GM06990 (cell line): ENCODE results near the gene HOXA13.

ENCODE experiments used
- DNase-seq: peaks from one replicate; pipeline ENCODE4 v3.0.0-alpha.2; 2011; ENCODE audit not compliant: insufficient read length; ENCODE audit errors: extremely low read depth
- H3K27me3 ChIP-seq: replicated peaks from 2 replicates; pipeline ENCODE4 v1.6.0; 2011; ENCODE audit warnings: low read length; ENCODE audit not compliant: control insufficient read depth, insufficient read depth
- H3K36me3 ChIP-seq: 2 replicates; pipeline ENCODE4 v1.5.1; 2011; ENCODE audit warnings: low read length; ENCODE audit not compliant: control insufficient read depth, insufficient read depth
- H3K4me3 ChIP-seq: replicated peaks from 2 replicates; pipeline ENCODE4 v1.5.1; 2011; ENCODE audit warnings: low read depth, mild to moderate bottlenecking, control low read depth, low read length
- CTCF ChIP-seq: IDR thresholded peaks from 2 replicates; pipeline ENCODE4 v1.5.1; 2011; ENCODE audit warnings: low read length, control low read depth, mild to moderate bottlenecking, inconsistent platforms; ENCODE audit not compliant: insufficient read depth, poor library complexity, severe bottlenecking

Gene HOXA13

GRCh38 chr7:27162561-27163287 is 37.2 kb downstream of the HOXA13 start:
- no peaks in the 10 kb centered on the region for H3K36me3 ChIP-seq
- peaks cover 2% of the 10 kb centered on the region for H3K27me3 ChIP-seq
- no peak overlapping the region for H3K4me3 ChIP-seq
- TF ChIP-seq CTCF = no peak
- no peak for DNase-seq

GRCh38 chr7:27161721-27162560 is 38.0 kb downstream of the HOXA13 start:
- no peak for TF ChIP-seq CTCF
- H3K4me3 ChIP-seq = no peak overlapping the region; the same call in 1 of the 2 replicates
- no peaks in the 10 kb centered on the region for H3K36me3 ChIP-seq
- DNase-seq = no peak
- H3K27me3 ChIP-seq = peaks cover 2% of the 10 kb centered on the region

GRCh38 chr7:27161214-27161720 is 38.6 kb downstream of the HOXA13 start:
- DNase-seq = no peak

GRCh38 chr7:27160546-27161213 is 39.2 kb downstream of the HOXA13 start:
- DNase-seq = peak; percentile 83

More at GRCh38 chr7:27161214-27161720, 38.6 kb downstream of the HOXA13 start:
- peak overlapping the region; percentile 65 for H3K4me3 ChIP-seq
- no peaks in the 10 kb centered on the region for H3K36me3 ChIP-seq
- peaks cover 2% of the 10 kb centered on the region for H3K27me3 ChIP-seq
- no peak for TF ChIP-seq CTCF

More at GRCh38 chr7:27160546-27161213, 39.2 kb downstream of the HOXA13 start:
- no peaks in the 10 kb centered on the region for H3K36me3 ChIP-seq
- peak; percentile 94 for TF ChIP-seq CTCF
- peaks cover 2% of the 10 kb centered on the region for H3K27me3 ChIP-seq
- peak overlapping the region; percentile 65 for H3K4me3 ChIP-seq
